AG08396 (cell line): ENCODE data around the gene UBAC2.
"Not testable (repeated sequence)": the region's sequence is repeated elsewhere in the genome, so short reads cannot be mapped to it uniquely, and the experiment has no call there.

ENCODE experiments used
- DNase-seq: peaks from one replicate; pipeline ENCODE4 v3.0.0; 2012; ENCODE audit warnings: low spot score, mixed read lengths

The UBAC2 gene

DNA sequence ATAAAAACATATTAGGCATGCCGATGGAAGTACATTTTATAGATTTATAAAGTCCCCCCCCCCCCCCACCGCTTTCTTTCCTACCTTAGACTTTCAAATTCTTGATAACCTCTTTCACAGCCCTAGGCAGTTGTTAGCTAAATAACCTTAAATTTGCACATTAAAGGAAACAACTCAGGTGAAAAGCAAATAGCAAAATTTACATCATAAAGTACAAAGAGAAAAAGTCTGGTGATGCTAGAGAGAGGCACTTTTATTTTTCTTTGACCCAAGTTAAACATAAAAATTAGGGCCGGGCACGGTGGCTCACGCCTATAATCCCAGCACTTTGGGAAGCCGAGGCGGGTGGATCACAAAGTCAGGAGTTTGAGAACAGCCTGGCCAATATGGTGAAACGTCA is 15.0 kb upstream of the UBAC2 start:
- no peak for DNase-seq

DNA sequence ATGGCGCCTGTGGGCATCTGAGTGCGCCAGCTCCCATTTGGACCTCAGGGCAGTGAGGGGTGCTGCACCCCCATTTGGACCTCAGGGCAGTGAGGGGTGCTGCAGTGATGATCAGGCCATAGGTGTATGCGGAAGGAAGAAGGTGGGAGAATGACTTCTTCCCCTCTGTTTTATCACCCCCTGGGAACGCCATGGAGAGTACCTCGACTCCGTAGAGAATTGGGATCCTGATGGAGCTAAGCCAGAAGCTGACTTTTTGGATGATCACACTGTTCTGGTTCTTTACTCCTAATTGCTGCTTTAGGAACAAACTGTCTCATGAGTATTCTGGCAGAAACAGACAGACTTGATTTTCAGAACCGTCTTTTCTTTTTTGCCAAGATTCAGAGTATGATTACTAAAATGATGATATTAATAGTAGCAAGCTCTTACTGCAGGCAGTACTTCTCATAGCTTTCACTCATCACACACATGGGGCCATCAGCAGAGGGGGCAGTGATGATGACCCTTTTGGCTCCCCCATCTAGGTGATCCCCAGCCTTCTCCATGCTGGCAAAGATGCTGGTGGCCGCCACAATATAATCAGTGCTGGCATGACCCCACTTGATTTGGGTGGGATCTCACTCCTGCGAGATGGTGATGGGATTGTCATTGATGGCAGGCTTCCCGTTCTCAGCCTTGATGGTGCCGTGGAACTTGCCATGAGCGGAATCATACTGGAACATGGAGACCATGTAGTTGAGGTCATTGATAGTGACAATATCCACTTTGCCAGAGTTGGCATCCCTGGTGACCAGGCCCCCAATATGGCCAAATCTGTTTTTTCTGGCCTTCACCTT is 10.3 kb upstream of the UBAC2 start:
- no peak for DNase-seq

DNA sequence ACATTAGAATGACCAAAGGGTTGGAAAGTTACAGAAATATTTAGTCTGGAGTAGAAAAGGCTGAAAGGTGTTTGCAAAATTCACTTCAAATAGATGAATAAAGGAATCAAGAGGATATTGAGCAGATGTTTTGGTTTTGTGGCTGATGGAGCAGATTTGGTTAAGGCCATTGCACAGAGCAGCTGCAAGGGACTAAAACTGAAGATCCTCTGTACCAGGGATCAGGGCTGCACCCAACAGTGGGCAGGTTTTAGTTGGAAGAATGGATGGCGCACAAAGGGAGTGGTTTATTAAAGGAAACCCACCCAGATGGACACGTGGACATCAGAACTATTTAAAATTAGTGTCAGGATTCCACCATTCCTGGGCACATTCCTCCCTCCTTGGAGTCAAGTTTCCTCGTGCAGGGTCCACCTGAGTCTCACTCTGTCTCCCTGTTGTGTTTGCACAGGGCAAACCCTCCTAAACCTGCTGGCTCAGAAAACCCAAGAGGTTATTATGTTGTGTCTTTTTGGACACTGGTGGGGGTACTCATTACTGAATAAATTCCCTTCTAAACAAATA is 9.2 kb upstream of the UBAC2 start:
- DNase-seq: no peak

DNA sequence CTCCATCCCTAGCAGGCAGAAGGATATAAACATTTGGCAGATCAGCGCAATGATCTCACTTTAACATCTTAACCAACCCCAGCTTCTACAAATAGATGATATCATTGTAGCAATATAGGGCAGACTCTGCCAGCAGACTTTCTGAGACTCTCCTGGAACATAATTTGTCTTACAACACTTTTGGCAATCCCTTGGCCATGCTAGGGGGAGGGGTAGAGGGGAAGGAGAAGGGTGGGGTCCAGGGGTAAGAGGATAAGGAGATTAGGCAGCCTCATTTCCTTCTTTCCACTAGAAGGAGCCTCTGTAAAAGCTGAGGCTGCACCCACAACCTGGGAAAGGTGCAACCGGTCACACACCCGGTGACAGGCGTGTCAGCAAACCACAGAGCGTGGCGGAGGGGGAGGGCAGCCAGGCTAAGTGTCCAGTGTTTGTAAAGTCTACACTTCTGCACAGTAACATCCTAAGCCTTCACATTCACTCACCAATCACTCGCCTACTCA is 8.7 kb upstream of the UBAC2 start:
- DNase-seq: peak; percentile 64

DNA sequence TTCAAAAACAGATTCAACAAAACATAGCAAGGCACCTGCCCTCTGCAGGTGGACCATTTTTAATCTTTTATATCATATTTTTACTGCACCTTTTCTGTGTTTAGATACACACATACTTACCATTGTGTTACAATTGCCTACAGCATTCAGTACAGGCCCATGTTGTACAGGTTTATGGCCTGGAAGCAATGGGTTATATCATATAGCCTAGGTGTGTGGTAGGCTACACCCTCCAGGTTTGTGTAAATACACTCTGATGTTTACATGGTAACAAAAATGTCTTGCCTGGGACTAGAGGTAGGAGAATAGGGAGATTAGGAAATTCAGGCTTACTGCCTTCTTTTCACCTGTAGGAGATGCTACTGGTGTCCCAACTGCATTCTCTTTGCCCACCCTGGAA is 8.2 kb upstream of the UBAC2 start:
- no peak for DNase-seq

DNA sequence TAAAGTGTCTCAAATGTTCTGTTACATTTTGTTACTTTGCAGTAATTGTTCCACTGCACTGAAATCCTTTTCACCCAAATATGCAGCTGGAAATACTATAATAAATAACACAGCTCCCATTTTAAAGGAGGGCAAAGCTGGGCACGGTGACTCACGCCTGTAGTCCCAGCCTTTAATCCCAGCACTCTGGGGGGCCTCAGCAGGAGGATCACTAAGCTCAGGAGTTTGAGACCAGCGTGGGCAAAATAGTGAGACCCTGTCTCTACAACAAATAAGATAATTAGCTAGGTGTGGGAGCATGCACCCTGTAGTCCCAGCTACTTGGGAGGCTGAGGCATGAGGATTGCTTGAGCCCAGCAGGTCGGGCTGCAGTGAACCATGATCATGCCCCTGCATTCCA is 7.5 kb upstream of the UBAC2 start:
- no peak for DNase-seq

DNA sequence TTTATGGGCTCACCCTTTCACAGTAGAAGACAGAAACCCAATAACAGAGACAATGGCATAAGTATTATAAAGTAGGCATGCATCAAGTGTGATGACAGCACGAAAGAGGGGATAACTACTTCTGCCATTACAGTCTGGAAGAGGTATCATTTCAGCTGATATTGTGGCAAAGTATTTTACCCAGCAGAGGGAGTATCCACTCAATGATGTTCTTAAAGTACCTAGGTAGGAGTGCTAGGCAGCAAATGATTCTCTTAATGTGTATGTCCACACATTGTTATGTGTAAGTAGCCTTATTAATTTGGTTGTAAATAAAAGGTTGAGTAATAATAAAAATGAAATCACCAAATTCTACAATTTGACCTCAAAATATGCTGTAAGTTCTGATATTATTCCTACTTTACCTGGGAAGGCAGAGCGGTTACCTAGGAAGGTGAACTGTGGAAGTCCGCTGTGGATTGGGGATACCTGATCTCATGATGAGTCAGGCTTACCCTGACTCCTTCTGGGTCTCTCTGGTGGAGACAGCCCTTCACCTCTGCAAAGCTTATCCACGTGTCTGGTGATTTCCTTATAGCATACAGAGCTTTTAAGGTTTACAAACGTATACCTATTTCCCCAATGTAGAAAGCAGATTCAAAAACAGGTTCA is 4.1 kb upstream of the UBAC2 start:
- no peak for DNase-seq

DNA sequence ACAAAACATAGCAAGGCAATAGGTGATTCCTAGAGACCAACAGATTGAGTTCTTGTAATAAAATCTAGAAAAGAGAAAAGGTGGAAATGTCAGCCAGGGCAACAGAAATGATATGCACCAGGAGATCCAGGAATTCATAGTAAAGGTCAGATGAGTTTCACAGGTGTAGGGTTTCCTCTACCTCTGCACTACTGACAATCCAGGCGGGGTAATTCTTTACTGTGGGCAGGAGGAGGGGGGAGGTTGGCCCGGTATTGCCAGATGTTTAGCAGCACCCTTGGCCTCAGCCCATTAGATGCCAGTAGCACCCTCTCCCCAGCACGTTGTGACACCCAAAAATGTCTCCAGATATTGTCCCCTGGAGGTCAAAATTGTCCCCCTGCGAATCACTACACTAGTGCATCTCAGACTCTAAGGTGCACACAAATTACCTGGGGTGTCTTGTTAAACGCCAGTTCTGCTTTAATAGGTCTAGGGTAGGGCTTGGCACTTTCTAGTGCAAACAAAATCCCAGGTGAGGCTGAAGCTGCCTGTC is 3.5 kb upstream of the UBAC2 start:
- DNase-seq: no peak

DNA sequence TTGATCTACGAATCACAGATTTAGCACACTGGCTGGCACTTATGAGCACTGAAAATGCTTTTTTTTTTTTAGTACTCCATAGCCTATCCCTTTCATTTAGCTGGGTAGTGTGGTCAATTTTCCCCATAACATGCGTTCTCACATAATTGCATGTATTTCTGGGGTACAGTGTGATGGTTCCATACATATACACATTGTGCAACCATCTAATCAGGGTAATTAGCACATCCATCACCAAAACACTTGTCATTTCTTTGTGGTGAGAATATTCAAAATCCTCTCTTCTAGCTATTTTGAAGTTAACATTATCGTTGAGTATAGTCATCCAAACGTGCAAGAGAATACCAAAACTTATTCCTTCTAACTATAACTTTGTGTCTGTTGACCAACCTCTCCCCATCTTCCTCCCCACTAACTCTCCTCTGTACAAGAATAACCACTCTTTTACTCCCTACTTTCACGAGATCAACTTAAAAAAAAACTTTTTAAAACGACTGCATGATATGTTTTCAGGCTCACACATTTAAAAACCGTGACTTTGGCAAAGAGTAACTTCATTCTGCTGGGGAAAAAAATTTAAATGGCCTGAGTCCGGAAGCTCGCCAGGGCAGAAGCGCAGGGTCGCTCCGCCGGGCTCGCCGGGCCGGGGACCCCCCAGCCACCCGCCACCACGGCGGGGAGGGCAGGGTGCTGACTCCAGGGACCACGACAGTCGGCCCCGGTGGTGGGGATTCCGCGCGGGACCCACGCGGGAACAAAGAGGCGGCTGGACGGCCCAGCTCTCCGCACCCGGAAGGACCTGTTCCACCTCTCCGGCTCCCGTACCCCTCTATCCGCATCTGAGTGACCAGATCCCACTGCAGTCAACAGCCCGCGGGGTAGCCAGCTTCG is 868 bp upstream of the UBAC2 start:
- DNase-seq: no peak

DNA sequence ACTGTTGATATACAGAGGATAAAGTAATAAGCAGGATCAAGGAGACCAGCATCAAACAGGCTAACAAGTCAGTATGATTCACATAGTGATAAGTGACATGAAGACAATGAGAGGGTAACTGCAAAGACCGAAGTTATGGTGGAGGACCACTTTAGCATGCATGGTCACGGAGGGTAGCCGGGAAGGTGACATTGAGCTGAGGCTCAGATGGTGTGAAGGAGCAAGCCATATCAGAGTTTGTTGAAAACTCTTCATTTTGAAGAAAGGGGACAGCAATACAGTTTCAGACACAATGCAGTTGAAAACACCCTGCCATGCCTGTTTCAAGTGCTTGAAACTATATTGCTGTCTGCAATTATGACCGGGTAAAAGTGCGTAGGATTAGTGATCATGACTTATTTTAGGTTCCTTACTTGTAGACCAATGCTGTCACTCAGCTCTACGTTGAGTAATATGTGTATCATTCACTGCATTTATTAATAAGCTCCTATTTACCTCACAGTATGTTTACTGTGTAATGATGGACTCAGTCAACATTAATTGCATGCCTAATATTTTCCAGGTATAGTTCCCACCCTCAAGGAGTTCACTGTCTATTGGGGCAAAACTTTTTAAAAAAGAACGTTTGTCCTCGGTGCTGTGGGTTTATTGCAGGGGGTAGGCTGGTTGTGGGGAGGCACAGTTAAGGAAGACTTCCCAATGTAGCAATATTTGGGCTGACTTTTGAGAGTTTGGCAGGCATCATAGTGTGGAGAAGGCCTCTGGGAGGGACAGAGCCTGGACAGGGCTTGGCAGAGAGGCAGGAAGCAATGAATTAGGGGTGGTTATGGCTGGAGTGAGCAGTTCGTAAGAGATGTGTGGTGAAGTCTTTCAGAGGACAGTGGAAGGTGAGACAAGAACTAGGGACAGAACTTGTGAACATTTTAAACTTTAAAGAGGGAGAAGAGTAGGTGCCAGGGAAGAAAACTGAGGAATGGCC is 3.2 kb downstream of the UBAC2 start:
- no peak for DNase-seq

DNA sequence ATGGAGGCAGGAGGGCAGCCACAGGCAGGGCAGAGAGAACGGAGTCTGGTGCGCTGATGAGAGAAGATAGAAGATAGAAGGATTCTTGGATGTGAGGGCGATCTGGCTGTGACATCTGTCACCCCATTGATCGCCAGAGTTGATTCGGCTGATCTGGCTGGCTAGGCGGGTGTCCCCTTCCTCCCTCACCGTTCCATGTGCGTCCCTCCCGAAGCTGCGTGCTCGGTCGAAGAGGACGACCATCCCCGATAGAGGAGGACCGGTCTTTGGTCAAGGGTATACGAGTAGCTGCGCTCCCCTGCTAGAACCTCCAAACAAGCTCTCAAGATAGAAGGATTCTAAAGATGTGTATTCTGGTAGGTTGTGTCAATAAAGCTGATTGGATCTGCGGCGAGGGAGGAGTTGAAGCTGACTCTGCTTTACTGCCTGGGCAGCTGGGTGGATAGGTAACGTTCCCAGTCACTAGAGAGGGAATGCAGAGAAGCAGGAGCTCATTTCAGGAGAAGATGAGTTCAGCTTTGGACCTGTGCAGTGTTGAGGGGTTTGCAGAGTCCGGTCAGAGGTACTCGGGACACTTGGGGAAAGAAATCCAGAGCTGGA is 5.1 kb downstream of the UBAC2 start:
- no peak for DNase-seq

DNA sequence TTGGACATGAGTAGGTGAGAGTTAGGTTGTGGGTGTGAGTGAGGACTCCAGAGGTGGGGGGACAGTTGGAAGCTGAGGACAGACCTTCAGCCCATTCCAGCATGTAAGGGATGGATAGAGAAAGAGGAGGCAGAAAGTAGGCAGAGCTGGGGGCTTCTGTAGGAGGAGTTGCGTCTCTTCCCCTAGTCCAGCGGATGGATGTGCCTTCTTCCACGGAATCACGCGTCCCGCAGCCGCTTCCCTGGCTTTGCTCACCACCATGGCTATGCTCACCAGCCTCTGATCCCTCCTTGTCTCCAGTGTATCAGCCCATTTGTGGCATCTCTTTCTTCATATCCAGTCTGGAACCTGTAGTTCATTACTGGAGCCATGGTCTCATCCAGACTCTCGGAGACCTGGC is 5.6 kb downstream of the UBAC2 start:
- DNase-seq: no peak

DNA sequence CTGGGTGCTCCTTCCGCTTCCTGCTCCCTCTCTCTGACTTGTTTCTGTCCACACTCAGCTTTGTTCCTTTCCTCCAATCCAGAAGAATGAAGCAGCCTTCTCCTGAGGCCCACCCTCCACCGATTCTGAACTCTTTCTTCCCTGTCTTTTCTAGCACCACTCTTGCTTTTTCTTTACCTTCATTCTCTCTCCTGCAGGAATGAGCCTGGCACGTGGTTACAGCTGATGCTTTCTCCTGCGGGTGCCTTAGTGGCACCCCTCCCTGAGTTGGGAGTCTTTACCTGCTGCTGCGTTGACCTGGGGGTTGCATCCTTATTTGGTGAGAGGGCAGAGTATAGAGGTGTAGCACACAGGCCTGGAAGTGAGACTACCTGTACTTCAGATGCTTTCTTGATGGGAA is 6.2 kb downstream of the UBAC2 start:
- DNase-seq: no peak

DNA sequence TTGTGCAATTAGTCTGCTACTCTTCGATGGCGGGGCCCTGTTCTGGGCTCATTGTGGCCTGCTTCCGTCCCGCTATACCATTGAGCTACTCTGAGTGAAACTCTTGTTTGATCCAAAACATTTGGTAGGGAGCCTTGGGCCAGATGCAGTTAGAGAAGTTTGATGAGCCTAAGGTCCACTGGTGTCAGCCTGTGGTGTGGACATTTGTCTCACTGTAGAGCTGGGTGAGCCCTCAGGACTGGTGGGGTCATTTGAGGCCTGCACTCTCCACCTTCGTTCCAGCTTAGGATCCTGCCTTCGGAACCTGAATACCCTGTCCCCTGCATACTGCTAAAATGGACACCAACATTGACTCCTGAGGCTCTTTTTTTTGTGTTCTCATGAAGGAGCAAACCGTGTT is 6.9 kb downstream of the UBAC2 start:
- no peak for DNase-seq

DNA sequence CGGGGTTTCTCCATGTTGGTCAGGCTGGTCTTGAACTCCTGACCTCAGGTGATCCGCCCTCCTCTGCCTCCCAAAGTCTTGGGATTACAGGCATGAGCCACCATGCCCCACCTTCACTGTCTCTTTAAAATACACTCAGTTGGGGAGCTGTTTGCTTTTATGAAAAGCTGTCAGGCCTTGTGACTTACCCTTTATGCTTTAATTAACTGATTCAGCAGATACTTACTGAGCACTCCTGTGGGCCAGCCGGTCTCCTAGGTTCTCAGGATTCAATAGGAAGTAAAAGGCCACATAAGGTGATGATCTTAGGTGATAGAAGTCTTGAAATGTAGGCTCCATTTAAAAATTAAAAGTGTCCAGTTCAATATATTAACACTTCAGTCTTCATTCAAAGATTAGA is 7.5 kb downstream of the UBAC2 start:
- no peak for DNase-seq

DNA sequence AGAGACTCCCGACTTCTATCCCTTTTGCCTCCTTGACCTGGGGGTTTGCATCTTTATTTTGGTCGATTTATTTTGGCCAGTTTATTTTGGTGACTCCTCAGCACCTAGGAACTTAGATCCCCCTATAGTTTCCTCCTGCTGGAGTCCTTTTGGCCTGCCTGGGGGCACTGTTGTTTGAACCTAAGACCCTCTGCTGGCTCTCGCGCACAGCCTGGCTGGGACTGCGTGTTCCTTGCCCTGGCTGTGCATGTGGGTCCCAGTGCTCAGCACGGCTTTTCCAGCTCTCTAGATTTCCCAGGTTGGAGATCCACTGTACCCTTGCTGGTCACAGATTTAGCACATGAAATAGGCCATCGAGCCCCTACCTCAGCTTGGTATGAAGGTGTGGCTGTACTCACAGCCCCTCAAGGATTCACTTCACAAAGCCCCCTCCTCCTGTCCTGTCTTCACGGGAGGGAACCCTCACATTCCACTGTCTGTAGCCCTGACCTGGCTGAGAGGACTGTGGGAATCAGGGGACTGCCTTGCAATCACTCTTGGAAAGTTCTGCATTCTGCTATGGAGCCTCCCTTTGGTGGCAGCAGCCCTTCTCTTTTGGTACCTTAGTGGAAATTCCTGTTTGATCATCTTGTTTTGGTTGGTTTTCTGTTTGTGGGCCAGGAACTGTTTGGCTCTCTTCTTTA is 8.3 kb downstream of the UBAC2 start:
- DNase-seq: no peak

DNA sequence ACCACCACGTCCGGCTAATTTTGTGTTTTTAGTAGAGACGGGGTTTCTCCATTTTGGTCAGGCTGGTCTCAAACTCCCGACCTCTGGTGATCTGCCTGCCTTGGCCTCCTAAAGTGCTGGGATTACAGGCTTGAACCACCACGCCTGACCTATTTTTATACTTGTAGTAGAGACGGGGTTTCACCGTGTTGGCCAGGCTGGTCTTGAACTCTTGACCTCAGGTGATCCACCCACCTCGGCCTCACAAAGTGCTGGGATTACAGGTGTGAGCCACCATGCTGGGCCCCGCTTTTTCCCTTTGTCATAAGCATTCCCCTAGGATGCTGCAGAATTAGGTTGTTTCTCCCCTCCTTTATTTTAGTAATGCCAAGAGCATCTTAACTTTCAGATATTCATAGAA is 10.0 kb downstream of the UBAC2 start:
- DNase-seq: not testable (repeated sequence)

DNA sequence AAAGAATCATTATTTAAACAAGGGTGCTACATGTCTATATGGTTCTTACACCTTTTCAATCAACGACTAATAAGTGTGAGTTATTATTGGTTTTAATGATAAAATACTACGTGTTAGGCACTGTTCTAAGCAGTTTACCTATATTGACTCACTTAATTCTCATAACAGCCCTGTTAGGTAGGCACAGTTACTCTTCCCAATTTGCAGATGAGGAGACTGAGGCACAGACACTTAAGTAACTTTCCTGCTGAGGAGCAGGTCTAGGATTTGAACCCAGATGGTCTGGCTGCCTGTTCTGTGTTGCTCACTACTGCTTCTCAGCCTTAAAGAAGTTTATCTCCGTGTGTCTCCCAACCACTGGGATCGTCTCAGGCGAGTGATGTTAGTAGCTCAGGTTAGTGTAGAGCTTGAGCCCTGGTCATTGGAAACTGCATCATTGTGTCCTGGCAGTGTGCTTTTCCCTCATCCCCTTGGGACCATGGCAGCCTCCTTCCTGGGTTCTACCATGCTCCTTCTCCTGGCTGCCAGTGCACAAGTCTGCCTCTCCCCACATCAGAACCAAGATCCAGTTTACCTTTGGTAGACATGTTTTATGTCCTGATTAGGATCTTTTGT is 10.9 kb downstream of the UBAC2 start:
- no peak for DNase-seq

DNA sequence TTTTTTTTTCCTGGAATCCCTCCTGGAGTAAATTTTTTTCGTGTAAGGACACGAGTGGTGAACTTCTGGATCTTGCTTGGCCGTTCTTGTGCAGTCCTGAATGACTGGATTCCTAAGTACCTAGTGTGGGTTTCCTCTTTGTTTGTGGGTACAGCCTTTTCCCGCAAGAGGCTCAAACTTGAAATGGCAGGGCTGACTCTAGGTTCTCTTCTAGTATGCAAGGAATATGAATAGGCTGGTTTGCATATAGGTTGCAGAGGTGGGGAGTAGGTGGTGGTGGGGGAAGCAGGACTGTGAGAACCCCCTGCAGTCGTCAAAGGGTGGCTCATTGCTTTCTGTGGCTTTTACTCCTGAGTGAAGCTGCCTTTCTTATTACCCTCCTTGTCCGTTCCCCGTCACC is 13.6 kb downstream of the UBAC2 start:
- DNase-seq: no peak
